Ovary (tissue), 3 donors: ENCODE measurements around the gene KIAA1143.

Source experiments
- POLR2A ChIP-seq: fragments of 450-650 bp; IDR thresholded peaks from one replicate; pipeline ENCODE4 v1.6.1; 2017; ENCODE audit warnings: antibody characterized with exemption, mild to moderate bottlenecking, moderate library complexity
- TF ChIP-seq, protein P1 (sequence below), 3 donors: fragments of 450-650 bp in 2 of 3; fragments of 200-600 bp in 1 of 3; IDR thresholded peaks; one replicate each; pipeline versions ENCODE4 v1.5.1 to v1.8.0; 2016 to 2022; ENCODE audit warnings: antibody characterized with exemption in 3 of 3, mild to moderate bottlenecking in 1 of 3
- donor health status: DM: no; HTN: no; CAD: no.

DNA sequence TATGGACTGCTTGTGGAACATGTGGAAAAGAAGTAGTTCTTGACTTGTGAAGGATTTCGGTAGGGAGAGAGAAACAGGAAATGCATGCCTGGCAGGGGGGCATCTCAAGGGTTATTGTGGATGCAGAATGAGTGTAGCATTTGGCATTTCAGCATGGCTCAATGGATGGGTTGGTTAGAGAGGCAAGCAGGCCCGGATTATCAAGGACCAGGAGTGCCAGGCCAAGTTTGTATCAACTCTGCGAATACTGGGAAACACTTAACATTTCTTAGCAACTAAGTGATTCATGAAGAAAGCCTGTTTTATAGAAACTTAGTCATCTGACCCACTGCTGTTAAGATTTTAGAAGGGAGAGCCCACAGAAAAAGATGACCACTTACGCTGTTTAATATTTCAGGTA, 33.8 kb upstream of the KIAA1143 start:
- TF ChIP-seq, protein P1, sequence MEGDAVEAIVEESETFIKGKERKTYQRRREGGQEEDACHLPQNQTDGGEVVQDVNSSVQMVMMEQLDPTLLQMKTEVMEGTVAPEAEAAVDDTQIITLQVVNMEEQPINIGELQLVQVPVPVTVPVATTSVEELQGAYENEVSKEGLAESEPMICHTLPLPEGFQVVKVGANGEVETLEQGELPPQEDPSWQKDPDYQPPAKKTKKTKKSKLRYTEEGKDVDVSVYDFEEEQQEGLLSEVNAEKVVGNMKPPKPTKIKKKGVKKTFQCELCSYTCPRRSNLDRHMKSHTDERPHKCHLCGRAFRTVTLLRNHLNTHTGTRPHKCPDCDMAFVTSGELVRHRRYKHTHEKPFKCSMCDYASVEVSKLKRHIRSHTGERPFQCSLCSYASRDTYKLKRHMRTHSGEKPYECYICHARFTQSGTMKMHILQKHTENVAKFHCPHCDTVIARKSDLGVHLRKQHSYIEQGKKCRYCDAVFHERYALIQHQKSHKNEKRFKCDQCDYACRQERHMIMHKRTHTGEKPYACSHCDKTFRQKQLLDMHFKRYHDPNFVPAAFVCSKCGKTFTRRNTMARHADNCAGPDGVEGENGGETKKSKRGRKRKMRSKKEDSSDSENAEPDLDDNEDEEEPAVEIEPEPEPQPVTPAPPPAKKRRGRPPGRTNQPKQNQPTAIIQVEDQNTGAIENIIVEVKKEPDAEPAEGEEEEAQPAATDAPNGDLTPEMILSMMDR (IDR thresholded peaks at IDR 0.05) = no peak
- TF ChIP-seq POLR2A = no peak
